ENCODE results near the gene CHST6.
"Not testable (repeated sequence)": the region's sequence is repeated elsewhere in the genome, so short reads cannot be mapped to it uniquely, and the experiment has no call there.

DNA sequence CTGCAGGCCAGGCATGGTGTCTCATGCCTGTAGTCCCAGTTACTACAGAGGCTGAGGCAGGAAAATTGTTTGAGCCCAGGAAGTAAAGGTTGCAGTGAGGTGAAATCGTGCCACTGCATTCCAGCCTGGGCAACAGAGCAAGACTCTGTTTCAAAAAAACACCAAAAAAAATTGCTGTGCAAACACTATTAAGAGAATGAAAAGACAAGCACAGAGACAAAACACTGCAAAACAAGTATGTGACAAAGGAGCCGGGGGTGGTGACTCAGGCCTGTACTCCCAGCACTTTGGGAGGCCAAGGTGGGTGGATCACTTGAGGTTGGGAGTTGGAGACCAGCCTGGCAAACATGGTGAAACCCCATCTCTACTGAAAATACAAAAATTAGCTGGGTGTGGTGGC is 68.7 kb downstream of the CHST6 start:
- TF ChIP-seq POLR2AphosphoS5 (IDR thresholded peaks at IDR 0.05; ENCODE audit: low read length); BMI1 (IDR thresholded peaks at IDR 0.05; ENCODE audit: borderline replicate concordance); ZNF24 (IDR thresholded peaks at IDR 0.05); EZH2 (IDR thresholded peaks at IDR 0.05; ENCODE audit: borderline replicate concordance, control insufficient read depth, low read depth, low read length); TBL1XR1 (IDR thresholded peaks at IDR 0.05; ENCODE audit: low read depth, low read length); SREBF2 (IDR thresholded peaks at IDR 0.05; ENCODE audit: low read length); ZNF384 (IDR thresholded peaks at IDR 0.05; ENCODE audit: borderline replicate concordance, low read depth, low read length); SUZ12 (IDR thresholded peaks at IDR 0.05; ENCODE audit: unreplicated experiment): not testable (repeated sequence)

Measured in GM12878 (cell line).